Heart left ventricle (tissue), 16 donors: ENCODE data around the gene GRM8. TPM values are rescaled to one million over a fixed set of nuclear protein-coding genes. Genes with fewer than 3 reads are reported as not detected.

Experiments
- ATAC-seq, 4 donors: fragments of 200-7000 bp; cut with Tn5 transposase; one replicate each; pipeline ENCODE4 v1.9.1; 2020 to 2022; ENCODE audit warnings: moderate library complexity in 4 of 4, mild to moderate bottlenecking in 3 of 4, moderate number of reproducible peaks in 1 of 4
- DNase-seq, 5 donors: peaks; one replicate each; pipeline ENCODE4 v3.0.0-alpha.2; 2020
- H3K27ac ChIP-seq, 12 donors: fragments of 200-600 bp; sonication (generic) in 4 of 12; one replicate each; pipeline versions ENCODE4 v1.5.0 to v1.8.0; 2016 to 2022; ENCODE audit warnings: mild to moderate bottlenecking in 2 of 12
- H3K27me3 ChIP-seq, 9 donors: fragments of 200-600 bp; sonication (generic) in 2 of 9; one replicate each; pipeline versions ENCODE4 v1.5.1 to v1.8.0; 2016 to 2022; ENCODE audit warnings: mild to moderate bottlenecking in 3 of 9
- H3K36me3 ChIP-seq, 9 donors: fragments of 200-600 bp; sonication (generic) in 2 of 9; one replicate each; pipeline versions ENCODE4 v1.5.0 to v1.8.0; 2018 to 2022; ENCODE audit warnings: mild to moderate bottlenecking in 2 of 9
- H3K4me1 ChIP-seq, 12 donors: fragments of 200-600 bp; sonication (generic) in 4 of 12; one replicate each; pipeline versions ENCODE4 v1.5.0 to v1.8.0; 2016 to 2022; ENCODE audit warnings: mild to moderate bottlenecking in 3 of 12
- H3K4me3 ChIP-seq, 12 donors: fragments of 200-600 bp; sonication (generic) in 4 of 12; one replicate each; pipeline versions ENCODE4 v1.5.0 to v1.8.0; 2017 to 2022; ENCODE audit warnings: mild to moderate bottlenecking in 9 of 12, moderate library complexity in 4 of 12
- H3K9me3 ChIP-seq, 12 donors: fragments of 200-600 bp; sonication (generic) in 4 of 12; one replicate each; pipeline versions ENCODE4 v1.5.0 to v1.8.0; 2016 to 2022; ENCODE audit warnings: mild to moderate bottlenecking in 1 of 12
- CTCF ChIP-seq, 12 donors: fragments of 200-600 bp; sonication (generic) in 4 of 12; IDR thresholded peaks; one replicate each; pipeline versions ENCODE4 v1.5.0 to v1.8.0; 2018 to 2022; ENCODE audit warnings: antibody characterized with exemption in 12 of 12, mild to moderate bottlenecking in 5 of 12
- POLR2A ChIP-seq, 2 donors: fragments of 450-650 bp; IDR thresholded peaks; one replicate each; pipeline ENCODE4 v1.6.1; 2017; ENCODE audit warnings: antibody characterized with exemption in 2 of 2, mild to moderate bottlenecking in 2 of 2, moderate library complexity in 2 of 2
- WGBS, 4 donors: extraction: QIAGEN DNeasy Blood & Tissue Kit in 2 of 4; methylation state at CpG; one replicate each; pipeline versions ENCODE4 v1.1.5 to v1.1.7; 2013 to 2018; 5-methylcytosine and 5-hydroxymethylcytosine counted together
- intact Hi-C, 10 donors: fragments of 100-400 bp; cut with DNase I; formaldehyde crosslinking; loops; one replicate each; pipeline versions ENCODE4 v1.11.1 to v1.14.2; 2022
- polyA plus RNA-seq, 2 donors: library from polyadenylated mRNA; stranded (reverse); fragments of 200-250 nt; gene quantifications; one replicate each; pipeline ENCODE4 v1.2.3, GENCODE V29; 2013
- total RNA-seq, 9 donors: library from RNA; depleted of rRNA in 2 of 9; stranded (reverse); fragments of >200 nt in 2 of 9; fragmentation: NEBNext Ultra II Directional in 3 of 9; extraction: Animal tissue kit (Norgen Biotek cat#: 25700) in 3 of 9; gene quantifications; one replicate each; pipeline versions ENCODE4 v1.1.0 to v1.2.4, GENCODE V29; 2016 to 2023
- donor health status: ischemic (EF 13 %, LVEDD 7.1; RV severe dilation, severe dysfunction).
- donor health status: healthy with polysubstance abuse.
- donor health status: DM: no; HTN: yes; CAD: no.
- donor health status: DM: no; HTN: no; CAD: no.
- donor health status: ischemic (EF 25% LVEDD 6.9; RV normal size, moderate dysfunction).
- donor health status: ischemic (EF 25% LVEDD 5.7; RV mildly dilated, moderate dysfunction).
- donor health status: healthy.
- donor health status: DM: yes; HTN: yes; CAD: no.
- donor health status: ischemic (EF 35%, LVEDD 5.7; RV mildly dilated, moderate dysfunction).
- donor health status: nonischemic (EF 11% LVEDD 7.7; RV severe dilation, severe dysfunction).
- donor health status: DM: yes; HTN: yes; CAD: no.
- donor health status: PGD.
- donor health status: ischemic (EF 29% LVEDD 5.4; RV normal size, mild dysfunction).
- donor health status: nonischemic (EF 23%, LVEDD 6.1; RV moderate dilation, normal function).

Gene GRM8
- total and polyA plus RNA-seq, 11 donors, result 0.21 to 0.75 (median 0.32) TPM; not detected in 5

- Histone ChIP-seq H3K36me3 (no peaks in the 10 kb centered on the region), H3K27ac (no peak overlapping the region), H3K9me3 (no peaks in the 10 kb centered on the region), H3K27me3 (peaks cover 0 to 51% (median 14%) of the 10 kb centered on the region in 9 donors), H3K4me1 (no peaks in the 10 kb centered on the region), H3K4me3 (no peak overlapping the region)
- intact Hi-C loops, result no loop called here
- DNase-seq (no peak), ATAC-seq (no peak)
- 26 to 39% (median 31%) methylated on average over 10 of the region's 10 CpGs for WGBS, 4 donors
- TF ChIP-seq CTCF (IDR thresholded peaks at IDR 0.05) (no peak), POLR2A (IDR thresholded peaks at IDR 0.05) (no peak)
Observed at GRCh38 chr7:127226685-127227374, 25.9 kb downstream of the GRM8 start.

GRCh38 chr7:127221731-127222130 lies 31.0 kb downstream of the GRM8 start:
- Histone ChIP-seq H3K9me3 (no peaks in the 10 kb centered on the region), H3K36me3 (no peaks in the 10 kb centered on the region), H3K4me1 (no peaks in the 10 kb centered on the region), H3K4me3 (no peak overlapping the region), H3K27me3 (peaks cover 0 to 53% (median 12%) of the 10 kb centered on the region in 9 donors), H3K27ac (no peak overlapping the region)
- DNase-seq (no peak), ATAC-seq (no peak)
- TF ChIP-seq CTCF (IDR thresholded peaks at IDR 0.05) (no peak), POLR2A (IDR thresholded peaks at IDR 0.05) (no peak)
- 75 to 94% (median 80%) methylated on average over 1 of the region's 1 CpG for WGBS, 4 donors
- intact Hi-C loops, result no loop called here

GRCh38 chr7:127214956-127215718 lies 37.6 kb downstream of the GRM8 start:
- H3K27me3 ChIP-seq, result peaks cover 0 to 6% (median 0%) of the 10 kb centered on the region in 9 donors
- H3K9me3 ChIP-seq, result no peaks in the 10 kb centered on the region
- WGBS, 4 donors, result 41 to 54% (median 50%) methylated on average over 4 of the region's 4 CpGs
- DNase-seq (no peak), ATAC-seq (no peak)
- H3K36me3 ChIP-seq, result no peaks in the 10 kb centered on the region
- H3K27ac ChIP-seq, result no peak overlapping the region
- intact Hi-C loops, result no loop called here
- no peak overlapping the region for H3K4me3 ChIP-seq
- H3K4me1 ChIP-seq, result no peaks in the 10 kb centered on the region
- TF ChIP-seq POLR2A (IDR thresholded peaks at IDR 0.05), result no peak
- TF ChIP-seq CTCF (IDR thresholded peaks at IDR 0.05), result no peak

GRCh38 chr7:127209886-127210285 lies 42.9 kb downstream of the GRM8 start:
- DNase-seq (no peak), ATAC-seq (no peak)
- no peaks in the 10 kb centered on the region for H3K9me3 ChIP-seq
- TF ChIP-seq POLR2A (IDR thresholded peaks at IDR 0.05) (no peak), CTCF (IDR thresholded peaks at IDR 0.05) (no peak)
- H3K27me3 ChIP-seq, result peaks cover 0 to 7% (median 0%) of the 10 kb centered on the region in 9 donors
- intact Hi-C loops, result no loop called here
- H3K4me1 ChIP-seq, result no peaks in the 10 kb centered on the region
- H3K36me3 ChIP-seq, result no peaks in the 10 kb centered on the region
- WGBS, 4 donors, result 35 to 47% (median 42%) methylated on average over 2 of the region's 2 CpGs
- no peak overlapping the region for H3K27ac ChIP-seq
- H3K4me3 ChIP-seq, result no peak overlapping the region
